HG02970 (cell line): ENCODE measurements around the gene CTSO.
"Not testable (repeated sequence)": the region's sequence is repeated elsewhere in the genome, so short reads cannot be mapped to it uniquely, and the experiment has no call there.

Experiments
- ATAC-seq: cut with Tn5 transposase; IDR thresholded peaks from one replicate; pipeline ENCODE4 v1.9.1; 2021; ENCODE audit warnings: mild to moderate bottlenecking, moderate library complexity, moderate number of reproducible peaks; ENCODE audit not compliant: unreplicated experiment, low FRiP score

CTSO gene

DNA sequence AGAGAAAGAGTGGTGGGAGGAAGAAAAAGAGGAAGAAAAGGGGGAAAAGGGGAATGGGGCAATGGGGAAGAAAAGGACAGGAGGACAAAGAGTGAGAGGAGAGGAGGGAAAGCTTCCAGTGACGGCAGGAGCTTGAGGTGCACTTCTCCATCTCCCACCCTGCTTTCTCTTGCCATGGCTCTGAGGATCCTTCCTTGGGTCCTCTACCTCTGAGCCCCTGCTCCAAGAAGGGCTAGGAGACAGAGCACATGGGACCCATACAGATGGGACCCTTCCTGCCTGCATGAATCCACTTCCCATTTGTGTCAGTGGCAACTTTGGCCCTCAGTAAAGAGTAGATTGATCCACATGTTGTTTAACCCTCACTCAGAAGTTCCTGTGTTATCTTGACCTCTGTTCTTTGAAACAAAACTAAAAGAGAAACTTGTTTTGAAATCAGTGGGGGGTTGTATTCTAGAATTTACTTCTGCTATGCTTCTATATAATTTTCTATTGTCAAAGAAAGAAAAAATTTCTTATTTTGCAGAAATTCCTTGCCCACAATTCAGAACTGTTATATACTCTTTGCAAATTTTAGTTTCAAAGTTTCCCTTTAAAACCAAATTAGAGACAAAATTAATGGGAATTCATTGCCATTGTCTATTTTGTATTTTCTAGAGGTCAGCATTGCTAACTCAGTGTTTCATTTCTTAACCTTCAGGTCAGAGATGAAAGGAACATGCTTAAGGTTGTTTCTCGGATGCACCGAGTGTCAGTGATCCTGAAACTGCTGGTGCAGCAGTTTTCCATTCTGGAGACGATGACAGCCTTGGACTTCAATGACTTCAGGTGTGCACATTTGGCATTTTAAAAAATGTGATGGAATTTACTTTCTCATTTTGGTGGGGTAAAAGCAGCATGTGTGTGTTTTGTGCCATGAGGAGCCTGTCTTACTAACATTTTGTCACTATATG, 45.2 kb downstream of the CTSO start:
- ATAC-seq, result peak; percentile 69

DNA sequence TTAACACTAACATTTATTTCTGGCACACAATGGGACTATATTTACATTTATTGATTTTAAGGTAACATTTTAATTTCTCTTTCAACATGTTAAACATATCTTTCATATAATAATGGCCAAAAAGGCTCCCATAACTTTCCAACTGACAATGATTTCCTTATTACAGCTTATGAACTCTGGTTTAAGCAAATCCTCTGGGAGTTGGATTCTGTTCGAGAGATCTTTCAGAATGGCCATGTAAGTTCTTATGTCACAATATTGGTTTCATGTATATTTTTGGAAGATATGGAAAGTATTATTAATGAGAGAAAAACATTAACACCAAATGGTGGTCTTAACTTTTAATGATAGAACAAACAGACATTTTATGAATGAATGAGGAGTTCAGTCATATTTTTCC, 46.1 kb downstream of the CTSO start:
- no peak for ATAC-seq

DNA sequence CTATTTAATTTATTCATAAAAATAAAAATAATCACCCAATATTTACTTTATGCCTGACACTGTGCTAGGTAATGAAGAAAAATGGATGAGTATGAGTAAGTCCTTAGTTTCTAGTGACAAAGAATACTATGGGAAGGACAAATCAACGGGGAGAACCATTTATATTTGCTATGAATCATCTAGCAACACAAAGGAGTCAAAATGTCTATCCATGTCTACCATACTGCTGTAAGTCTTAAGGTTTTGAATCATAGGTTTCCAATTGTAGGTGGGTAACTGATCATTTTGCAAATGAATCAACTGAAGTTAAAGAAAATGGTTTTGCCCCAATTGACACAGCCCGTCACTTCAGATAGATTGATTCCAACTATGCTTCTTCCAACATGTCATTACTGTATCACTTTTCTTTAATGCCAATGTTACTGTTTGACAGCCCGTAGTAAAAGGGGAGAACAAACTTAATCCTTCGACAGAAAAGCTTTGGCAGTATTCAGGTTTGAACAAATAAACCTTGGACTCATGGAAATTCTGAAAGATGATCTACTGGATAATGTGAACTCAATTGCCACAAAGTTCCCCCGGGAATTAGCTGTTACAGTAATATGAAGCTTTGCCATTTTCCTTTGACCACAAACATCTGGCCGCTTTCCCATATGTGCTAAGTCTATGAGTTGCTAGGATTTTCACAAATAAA, 47.0 kb downstream of the CTSO start:
- ATAC-seq, result no peak

DNA sequence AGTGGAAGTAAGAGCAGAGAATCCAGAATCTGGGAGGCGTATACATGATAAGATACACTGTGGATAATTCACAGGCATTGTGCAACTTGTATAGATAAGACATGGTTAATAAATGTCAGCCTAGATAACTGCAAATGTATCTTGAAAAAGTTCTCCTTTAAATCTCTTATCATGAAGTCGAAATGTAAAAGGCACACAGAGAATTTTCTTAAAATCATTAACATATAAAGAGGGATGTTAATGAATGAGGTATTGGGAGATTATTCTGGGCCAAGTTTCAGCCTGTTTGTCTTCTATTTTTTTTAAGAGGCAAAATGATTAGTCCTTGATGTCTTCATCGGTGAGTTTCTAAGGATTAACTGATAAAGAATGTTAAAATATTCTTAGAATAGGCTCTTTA, 49.3 kb downstream of the CTSO start:
- no peak for ATAC-seq

DNA sequence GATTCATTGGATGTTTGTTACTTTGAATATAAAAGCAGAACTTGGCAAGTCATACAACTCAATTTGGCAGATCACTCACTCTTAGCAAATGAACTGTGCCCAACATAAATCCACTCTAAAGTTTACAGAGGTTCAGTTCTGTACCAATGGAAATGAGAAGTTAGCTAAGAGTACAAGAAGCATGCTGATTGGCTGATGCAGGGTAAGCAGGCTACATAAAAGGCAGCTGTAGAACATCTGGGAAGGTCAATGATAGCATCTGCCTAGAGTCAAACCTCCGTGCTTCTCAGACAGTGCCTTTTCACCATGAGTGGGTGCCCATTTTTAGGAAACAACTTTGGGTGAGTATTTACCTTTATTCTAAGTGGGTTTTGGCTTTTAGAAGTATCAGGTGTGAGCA, 50.2 kb downstream of the CTSO start, which contains the start of gene TDO2:
TDO2 (plus strand) TSS at position 244 of the 400 bp plus-strand sequence; CDS start at position 307, 63 bp downstream.
- no peak for ATAC-seq

DNA sequence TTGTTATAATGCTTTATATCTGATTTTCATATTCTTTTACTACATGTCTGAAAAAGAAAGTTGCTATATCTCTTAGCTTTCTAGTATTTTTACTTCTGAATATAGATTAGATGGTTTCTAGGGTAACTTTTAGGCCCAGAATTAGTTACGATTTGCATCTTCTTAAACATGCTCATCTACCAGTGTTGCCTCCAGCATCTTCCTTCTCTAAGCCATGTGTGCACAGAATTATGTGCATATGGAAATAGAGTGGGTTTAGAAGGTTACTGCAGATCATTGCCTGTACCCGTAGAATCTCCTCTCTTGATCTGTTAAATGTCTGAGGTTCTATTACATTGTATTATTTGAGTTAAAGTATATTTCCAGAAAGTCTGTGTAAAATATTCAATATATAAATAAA, 52.7 kb downstream of the CTSO start:
- no peak for ATAC-seq

DNA sequence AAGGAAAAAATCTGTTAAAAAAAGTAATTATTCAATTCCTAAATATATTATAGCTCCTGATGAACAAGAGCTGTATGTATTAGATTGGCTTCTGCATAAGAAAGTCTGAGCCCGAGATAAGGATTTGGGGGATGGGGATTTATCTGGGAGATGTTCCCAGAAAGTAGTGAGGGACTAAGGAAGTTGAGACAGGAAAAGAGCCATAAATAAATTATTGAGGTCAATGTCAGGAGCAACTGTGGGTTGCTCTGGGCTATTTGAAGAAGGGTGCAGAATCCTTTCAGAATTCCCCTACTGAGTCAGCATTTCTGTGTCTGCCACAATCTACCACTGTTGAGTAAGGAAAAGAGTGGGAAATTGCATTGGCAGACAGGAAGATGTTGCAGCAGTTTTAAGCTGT, 53.3 kb downstream of the CTSO start:
- ATAC-seq, result no peak

DNA sequence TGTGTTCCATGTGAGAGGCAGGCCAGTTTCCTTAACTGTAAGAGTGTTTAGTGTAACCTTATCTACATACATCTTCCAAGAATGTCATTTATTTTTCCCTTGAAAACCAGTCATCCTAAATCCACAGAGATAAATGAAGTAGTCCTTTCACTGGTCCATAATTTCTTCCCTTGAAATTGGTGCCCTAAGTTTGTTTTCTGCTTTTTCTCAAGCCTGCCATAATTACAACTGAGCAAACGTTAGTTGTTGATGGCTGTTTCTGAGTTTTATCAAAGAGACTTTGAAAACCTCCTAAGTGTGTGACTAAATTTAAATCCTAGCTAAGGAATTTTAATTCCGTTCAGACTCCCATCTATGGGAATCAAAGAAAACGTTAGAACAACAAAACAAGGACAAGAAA, 53.8 kb downstream of the CTSO start:
- no peak for ATAC-seq

DNA sequence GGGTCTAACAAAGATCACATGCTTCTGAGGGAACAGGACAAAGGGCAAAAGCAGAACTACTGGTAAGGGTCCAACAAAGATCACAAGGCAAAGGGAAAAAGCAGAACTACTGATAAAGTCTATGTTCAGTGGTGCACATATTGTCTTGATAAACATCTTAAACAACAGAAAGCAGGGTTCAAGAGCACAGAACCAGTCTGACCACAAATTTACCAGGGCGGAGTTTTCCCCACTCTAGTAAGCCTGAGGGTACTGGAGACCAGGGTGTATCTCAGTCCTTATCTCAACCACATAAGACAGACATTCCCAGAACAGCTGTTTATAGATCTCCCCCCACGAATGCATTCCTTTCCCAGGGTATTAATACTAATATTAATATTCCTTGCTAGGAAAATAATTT, 55.3 kb downstream of the CTSO start:
- not testable (repeated sequence) for ATAC-seq

DNA sequence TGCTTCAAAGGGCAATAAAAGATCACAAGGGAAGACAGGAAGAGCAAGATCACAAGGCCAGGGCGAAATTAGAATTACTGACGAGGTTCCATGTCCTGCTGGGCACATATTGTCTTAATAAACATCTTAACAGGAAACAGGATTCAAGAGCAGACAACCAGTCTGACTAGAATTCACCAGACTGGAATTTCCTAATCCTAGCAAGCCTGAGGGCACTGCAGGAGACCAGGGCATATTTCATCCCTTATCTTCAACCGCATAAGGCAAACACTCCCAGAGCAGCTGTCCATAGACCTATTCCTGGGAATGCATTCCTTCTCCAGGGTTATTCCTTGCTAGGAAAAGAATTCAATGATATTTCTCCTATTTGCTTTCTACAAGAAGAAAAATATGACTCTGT, 62.6 kb downstream of the CTSO start:
- no peak for ATAC-seq

DNA sequence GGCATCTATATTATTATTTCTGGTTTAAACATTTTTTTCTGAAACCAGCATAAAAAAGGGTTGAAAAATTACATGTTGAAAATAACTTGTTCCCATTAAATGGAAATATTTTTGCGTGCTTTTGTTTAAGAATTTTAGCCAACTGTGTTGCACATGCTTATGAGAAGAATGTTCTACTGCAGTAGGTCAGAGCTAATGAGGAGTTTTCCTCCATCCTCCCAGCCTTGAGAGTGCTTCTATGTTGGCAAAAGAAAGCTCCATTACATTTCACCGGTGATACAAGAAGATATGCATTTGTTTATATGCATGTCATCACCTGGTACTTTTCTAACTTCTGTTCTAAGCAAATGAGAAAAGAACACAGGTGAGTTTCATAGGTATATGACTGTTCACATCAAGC, 63.7 kb downstream of the CTSO start:
- ATAC-seq, result no peak

DNA sequence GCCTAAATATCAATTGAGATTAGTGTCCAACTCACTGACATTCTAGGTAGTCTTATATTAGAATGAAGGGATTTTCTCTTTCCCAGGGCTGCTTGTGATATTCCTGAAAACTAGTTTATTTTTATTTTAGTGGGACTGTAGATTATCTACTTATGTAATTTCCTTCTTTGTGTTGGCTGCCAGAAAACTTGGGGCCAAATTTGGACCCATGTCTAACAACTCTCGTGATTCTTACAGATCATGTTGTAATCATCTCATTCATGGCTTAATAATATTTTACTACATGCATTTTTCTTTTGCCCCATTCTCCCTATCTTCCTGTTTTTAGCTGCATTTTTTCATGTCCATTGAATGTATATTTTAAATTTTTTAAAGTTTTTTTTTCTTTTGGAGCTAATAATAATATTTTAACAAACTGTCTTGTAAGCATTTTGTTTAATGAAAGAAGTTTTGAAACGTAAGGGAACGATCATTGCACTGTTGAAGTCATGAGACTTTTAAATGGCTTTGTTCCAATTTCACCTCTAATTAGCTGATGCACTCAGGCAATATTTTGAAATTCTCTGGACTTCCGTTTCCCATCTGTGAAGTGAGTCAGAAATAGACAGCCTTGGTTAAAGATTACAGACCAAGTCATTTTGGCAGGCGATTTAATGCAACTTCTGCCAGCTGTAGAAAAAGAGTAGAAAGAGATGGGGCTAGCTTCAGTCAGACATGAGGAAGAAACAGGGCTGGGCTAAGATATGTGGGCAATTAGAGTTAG, 64.5 kb downstream of the CTSO start:
- ATAC-seq, result peak; percentile 91

DNA sequence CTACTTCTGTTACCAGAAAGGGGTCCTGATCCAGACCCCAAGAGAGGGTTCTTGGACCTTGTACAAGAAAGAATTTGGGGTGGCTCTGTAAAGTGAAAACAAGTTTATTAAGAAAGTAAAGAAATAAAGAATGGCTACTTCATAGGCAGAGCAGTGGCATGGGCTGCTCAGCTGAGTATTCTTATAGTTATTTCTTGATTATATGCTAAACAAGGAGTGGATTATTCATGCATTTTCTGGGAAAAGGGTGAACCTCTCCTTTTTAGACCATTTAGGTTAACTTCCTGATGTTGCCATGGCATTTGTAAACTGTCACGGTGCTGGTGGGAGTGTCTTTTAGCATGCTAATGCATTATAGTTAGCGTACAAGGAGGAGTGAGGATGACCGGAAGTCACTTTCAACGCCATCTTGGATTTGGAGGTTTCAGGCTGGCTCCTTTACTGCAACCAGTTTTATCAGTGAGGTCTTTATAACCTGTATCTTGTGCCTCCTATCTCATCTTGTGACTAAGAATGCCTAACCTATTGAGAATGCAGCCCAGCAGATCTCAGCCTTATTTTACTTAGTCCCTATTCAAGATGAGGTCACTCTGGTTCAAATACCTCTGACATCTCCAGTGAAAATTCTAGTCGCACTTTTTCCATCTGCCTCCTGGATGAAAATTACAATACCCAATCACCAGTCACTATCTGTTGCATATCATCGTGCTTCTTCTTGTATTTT, 65.7 kb downstream of the CTSO start:
- no peak for ATAC-seq

DNA sequence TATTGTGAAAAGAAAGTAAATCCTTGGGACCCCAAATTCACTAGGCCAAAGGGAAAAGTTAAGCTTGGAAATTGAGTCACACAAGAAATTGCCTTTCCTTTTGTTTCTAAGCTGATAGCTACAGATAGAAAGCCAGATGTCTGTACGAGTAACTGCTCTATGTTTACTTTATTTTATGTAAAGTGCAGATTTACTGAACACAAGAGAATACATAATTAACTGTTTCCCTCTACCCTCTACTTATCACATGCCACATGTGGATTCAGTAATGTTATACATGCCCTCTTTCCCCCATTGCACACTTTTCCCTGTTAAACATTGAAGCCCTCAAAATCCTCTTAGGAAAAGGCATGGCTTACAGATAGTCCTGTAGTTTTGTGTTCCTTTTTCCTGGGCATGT, 66.6 kb downstream of the CTSO start:
- ATAC-seq, result no peak

DNA sequence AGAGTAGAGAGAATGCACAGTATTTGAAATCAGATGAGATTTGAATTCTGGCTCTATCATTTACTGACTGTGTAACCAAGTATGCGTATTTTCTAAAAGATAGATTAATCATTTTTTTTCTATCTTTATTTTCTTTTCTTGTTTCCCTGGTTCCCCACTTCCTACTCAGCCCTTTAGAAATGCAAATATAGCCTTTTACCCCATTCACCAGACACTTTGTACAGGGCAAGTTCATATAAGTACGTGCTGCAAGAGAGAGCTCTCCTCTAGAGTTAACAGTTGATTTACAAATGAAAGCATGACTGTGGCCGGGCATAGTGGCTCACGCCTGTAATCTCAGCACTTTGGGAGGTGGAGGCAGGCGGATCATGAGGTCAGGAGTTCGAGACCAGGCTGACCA, 68.0 kb downstream of the CTSO start:
- ATAC-seq, result no peak

DNA sequence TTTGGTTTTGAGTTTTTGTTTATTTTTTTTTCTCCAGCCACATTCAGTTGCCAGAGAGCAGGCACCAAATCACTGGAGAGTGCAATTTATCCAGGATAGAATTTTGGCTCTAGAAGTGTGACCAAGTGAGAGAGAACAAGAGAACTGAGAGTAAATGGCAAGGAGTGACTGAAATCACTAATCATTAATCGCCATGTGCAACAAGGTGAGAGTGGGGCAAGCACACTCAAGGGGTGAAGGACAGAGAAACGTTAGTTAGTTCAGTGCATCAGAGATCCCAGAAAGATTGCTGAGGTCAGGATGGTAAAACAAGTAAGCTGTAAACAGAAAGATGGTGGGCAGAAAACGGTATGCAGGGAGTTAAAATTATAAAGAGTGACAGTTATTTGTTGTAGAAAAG, 69.8 kb downstream of the CTSO start:
- no peak for ATAC-seq

DNA sequence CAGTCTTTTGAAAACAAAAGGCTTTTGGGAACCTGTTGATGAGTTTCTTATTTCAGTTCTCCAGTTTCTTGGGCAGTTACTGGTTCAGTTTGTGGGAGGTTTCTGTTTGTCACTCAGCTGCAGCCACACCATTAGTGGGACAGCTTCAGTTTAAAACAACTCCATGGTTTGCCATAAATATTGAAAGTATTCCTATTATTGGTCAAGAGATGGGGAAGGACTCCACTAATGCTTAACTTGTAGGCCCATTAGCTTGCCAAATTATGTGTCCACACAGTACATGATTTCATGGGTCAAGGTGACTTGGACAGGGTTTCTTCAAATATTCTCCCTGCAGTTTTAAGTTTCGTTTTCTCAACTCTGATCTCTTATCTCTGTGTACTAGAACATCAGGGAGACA, 72.1 kb downstream of the CTSO start:
- ATAC-seq, result no peak

DNA sequence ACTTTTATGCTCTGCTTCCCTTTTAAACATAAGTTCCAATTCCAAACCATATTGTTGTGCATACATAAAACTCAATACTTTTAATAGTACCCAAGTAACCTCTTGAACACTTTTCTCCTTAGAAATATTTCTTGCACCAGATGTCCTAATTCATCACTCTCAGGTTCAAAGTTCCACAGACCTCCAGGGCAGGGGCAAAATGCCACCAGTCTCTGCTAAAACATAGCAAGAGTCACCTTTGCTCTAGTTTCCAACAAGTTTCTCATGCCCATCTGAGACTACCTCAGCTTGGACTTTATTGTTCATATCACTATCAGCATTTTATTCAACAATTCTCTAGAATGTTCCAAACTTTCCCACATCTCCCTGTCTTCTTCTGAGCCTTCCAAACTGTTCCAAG, 73.9 kb downstream of the CTSO start:
- no peak for ATAC-seq

DNA sequence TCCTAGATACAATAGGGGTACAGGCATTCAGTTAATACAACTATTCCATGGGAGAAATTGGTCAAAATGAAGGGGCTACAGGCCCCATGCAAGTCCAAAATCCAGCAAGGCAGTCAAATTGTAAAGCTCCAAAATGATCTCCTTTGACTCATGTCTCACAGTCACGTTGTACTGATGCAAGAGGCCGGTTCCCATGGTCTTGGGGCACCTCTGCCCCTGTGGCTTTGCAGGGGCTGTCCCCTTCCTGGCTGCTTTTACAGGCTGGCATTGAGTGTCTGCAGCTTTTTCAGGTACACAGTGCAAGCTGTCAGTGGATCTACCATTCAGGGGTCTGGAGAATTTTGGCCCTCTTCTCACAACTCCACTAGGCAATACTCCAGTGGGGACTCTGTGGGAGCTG, 75.1 kb downstream of the CTSO start:
- ATAC-seq, result no peak

DNA sequence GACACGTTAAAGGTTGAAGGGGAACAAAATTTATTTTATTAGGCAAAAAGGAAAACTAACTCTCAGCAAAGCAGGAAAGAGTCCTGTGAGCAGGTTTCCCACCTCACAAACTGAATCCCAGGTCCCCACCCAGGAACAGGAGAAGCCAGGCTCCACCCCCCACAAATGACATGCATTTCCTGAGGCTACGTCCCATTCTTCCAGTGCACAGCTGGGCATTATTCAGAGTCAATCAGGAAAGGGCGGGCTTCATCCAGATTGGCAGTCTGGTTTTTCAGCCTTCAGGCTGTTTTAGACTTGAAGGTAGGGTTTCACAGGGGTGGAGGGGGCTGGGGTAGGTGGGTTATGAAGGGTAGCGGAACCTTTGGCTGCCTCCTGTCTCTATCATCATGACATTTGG, 75.7 kb downstream of the CTSO start:
- no peak for ATAC-seq
